A549 (cell line): ENCODE results near the gene PLOD3. TPM values are rescaled to one million over a fixed set of nuclear protein-coding genes. Genes with fewer than 3 reads are reported as not detected.

ENCODE experiments used
- ATAC-seq, 2 experiments: fragments of 200-7000 bp in 1 of 2; fragments of >200 bp in 1 of 2; cut with Nextera tagmentation in 1 of 2; cut with Tn5 transposase in 1 of 2; 3 replicates each; pipeline versions ENCODE4 v1.8.0 to v1.9.1; 2018 to 2020; ENCODE audit warnings: mild to moderate bottlenecking in 1 of 2, moderate library complexity in 1 of 2
- CTCF ChIA-PET: fragments of 300-600 bp; sonication (Branson Sonifier 250); formaldehyde crosslinking; extraction: SDS; loops from one replicate; lab custom pipeline; 2021; ENCODE audit warnings: antibody characterized with exemption, inconsistent platforms; lab: Yijun Ruan, JAX
- POLR2A ChIA-PET: fragments of 350-600 bp; formaldehyde crosslinking; extraction: SDS; loops from one replicate; lab custom pipeline; 2021; ENCODE audit warnings: antibody characterized with exemption, inconsistent platforms; lab: Yijun Ruan, JAX
- DNase-seq, 2 experiments: peaks; one replicate each; pipeline versions ENCODE4 v3.0.0 to v3.0.0-alpha.2; 2011 to 2016; ENCODE audit warnings: low read depth in 1 of 2, low spot score in 1 of 2
- FAIRE-seq: peaks from 2 replicates; lab custom pipeline; 2011; peaks lifted over from hg19 to GRCh38; lab: Jason Lieb, UNC
- H3K27ac ChIP-seq, 2 experiments: fragments of >200 bp; sonication (Bioruptor Twin); formaldehyde crosslinking; 3 replicates each; pipeline ENCODE4 v1.5.1; 2016 to 2017
- H3K4me1 ChIP-seq: fragments of >200 bp; sonication (Bioruptor Twin); formaldehyde crosslinking; 3 replicates; pipeline ENCODE4 v1.6.1; 2016
- H3K4me2 ChIP-seq: fragments of >200 bp; sonication (Bioruptor Twin); formaldehyde crosslinking; 3 replicates; pipeline ENCODE4 v1.6.1; 2016
- H3K4me3 ChIP-seq: fragments of >200 bp; sonication (Bioruptor Twin); formaldehyde crosslinking; 3 replicates; pipeline ENCODE4 v1.5.1; 2016
- H3K9me3 ChIP-seq: fragments of >200 bp; sonication (Bioruptor Twin); formaldehyde crosslinking; 3 replicates; pipeline ENCODE4 v1.6.1; 2016
- BCL3 ChIP-seq: fragments of >200 bp; sonication (Bioruptor Twin); formaldehyde crosslinking; IDR thresholded peaks from 3 replicates; pipeline ENCODE4 v1.6.1; 2016
- CBX2 ChIP-seq: fragments of 200-600 bp; sonication (generic); IDR thresholded peaks from 2 replicates; pipeline ENCODE4 v1.6.1; 2016; ENCODE audit warnings: low read depth, mild to moderate bottlenecking, borderline replicate concordance
- CHD2 ChIP-seq: fragments of 150-350 bp; IDR thresholded peaks from 2 replicates; pipeline ENCODE4 v1.6.1; 2014; ENCODE audit warnings: low read length; ENCODE audit not compliant: partially characterized antibody
- CHD4 ChIP-seq: fragments of 200-600 bp; sonication (generic); IDR thresholded peaks from 2 replicates; pipeline ENCODE4 v1.6.1; 2016; ENCODE audit warnings: antibody characterized with exemption, mild to moderate bottlenecking, borderline replicate concordance
- ESRRA ChIP-seq: fragments of 150-350 bp; IDR thresholded peaks from 2 replicates; pipeline ENCODE4 v1.6.1; 2014; ENCODE audit warnings: mild to moderate bottlenecking, low read length, borderline replicate concordance
- FOXS1 ChIP-seq: fragments of 250-450 bp; sonication (Bioruptor Pico); IDR thresholded peaks from 2 replicates; pipeline ENCODE4 v1.5.0; 2020; ENCODE audit warnings: mild to moderate bottlenecking, moderate library complexity
- HDAC2 ChIP-seq: fragments of 200-600 bp; sonication (generic); IDR thresholded peaks from 2 replicates; pipeline ENCODE4 v1.6.1; 2016
- HEYL ChIP-seq: fragments of 250-450 bp; sonication (Bioruptor Pico); IDR thresholded peaks from 2 replicates; pipeline ENCODE4 v1.8.0; 2021; ENCODE audit warnings: mild to moderate bottlenecking, moderate library complexity
- HOXA7 ChIP-seq: fragments of 250-450 bp; sonication (Bioruptor Pico); IDR thresholded peaks from 2 replicates; pipeline ENCODE4 v1.5.0; 2020; ENCODE audit warnings: mild to moderate bottlenecking, moderate library complexity
- HOXB13 ChIP-seq: fragments of 250-450 bp; sonication (Bioruptor Pico); IDR thresholded peaks from 2 replicates; pipeline ENCODE4 v1.5.0; 2020; ENCODE audit warnings: low read depth, mild to moderate bottlenecking, moderate library complexity
- JUNB ChIP-seq: fragments of >200 bp; sonication (Bioruptor Twin); formaldehyde crosslinking; IDR thresholded peaks from 2 replicates; pipeline ENCODE4 v1.6.1; 2016
- KDM1A ChIP-seq: fragments of 200-600 bp; sonication (generic); IDR thresholded peaks from 2 replicates; pipeline ENCODE4 v1.6.1; 2016; ENCODE audit warnings: low read depth, mild to moderate bottlenecking
- MAX ChIP-seq: IDR thresholded peaks from 2 replicates; pipeline ENCODE4 v1.6.1; 2012
- MAZ ChIP-seq: fragments of 150-350 bp; IDR thresholded peaks from 2 replicates; pipeline ENCODE4 v1.6.1; 2014; ENCODE audit warnings: antibody characterized with exemption, low read depth, low read length, borderline replicate concordance
- NFE2L2 ChIP-seq: fragments of 150-350 bp; conservative IDR thresholded peaks from 2 replicates; pipeline ENCODE4 v1.6.1; 2014; ENCODE audit warnings: low read length
- NR3C1 ChIP-seq: fragments of >200 bp; sonication (Bioruptor Twin); formaldehyde crosslinking; IDR thresholded peaks from 3 replicates; pipeline ENCODE4 v1.6.1; 2017
- PHF8 ChIP-seq: fragments of 200-600 bp; sonication (generic); IDR thresholded peaks from 2 replicates; pipeline ENCODE4 v1.6.1; 2016; ENCODE audit warnings: low read depth, mild to moderate bottlenecking, antibody characterized with exemption, moderate library complexity, borderline replicate concordance
- POLR2A ChIP-seq: IDR thresholded peaks from 2 replicates; pipeline ENCODE4 v1.6.1; 2012; ENCODE audit warnings: mild to moderate bottlenecking, low read length
- POLR2AphosphoS2 ChIP-seq: conservative IDR thresholded peaks from 2 replicates; pipeline ENCODE4 v1.6.1; 2012; ENCODE audit warnings: low read length, improper control_type of control experiment, inconsistent platforms
- RAD21 ChIP-seq, 2 experiments: fragments of >200 bp in 1 of 2; sonication (Bioruptor Twin) in 1 of 2; formaldehyde crosslinking in 1 of 2; IDR thresholded peaks in 1 of 2; conservative IDR thresholded peaks in 1 of 2; 2 replicates in 1 of 2; 3 replicates in 1 of 2; pipeline ENCODE4 v1.6.1; 2012 to 2018; ENCODE audit warnings: inconsistent platforms in 1 of 2
- REST ChIP-seq: fragments of 200-600 bp; sonication (generic); IDR thresholded peaks from 2 replicates; pipeline ENCODE4 v1.6.1; 2016; ENCODE audit warnings: antibody characterized with exemption, mild to moderate bottlenecking, moderate library complexity
- SMC3 ChIP-seq: fragments of >200 bp; sonication (Bioruptor Twin); formaldehyde crosslinking; IDR thresholded peaks from 3 replicates; pipeline ENCODE4 v1.6.1; 2018; ENCODE audit warnings: inconsistent platforms
- USF2 ChIP-seq: fragments of 450-650 bp; IDR thresholded peaks from 2 replicates; pipeline ENCODE4 v1.6.1; 2014; ENCODE audit warnings: antibody characterized with exemption
- ZC3H11A ChIP-seq: fragments of 450-650 bp; IDR thresholded peaks from 2 replicates; pipeline ENCODE4 v1.6.1; 2014; ENCODE audit warnings: antibody characterized with exemption, mild to moderate bottlenecking
- ZFP36 ChIP-seq: fragments of 450-650 bp; IDR thresholded peaks from 2 replicates; pipeline ENCODE4 v1.6.1; 2014; ENCODE audit warnings: borderline replicate concordance; ENCODE audit not compliant: partially characterized antibody
- WGBS: methylation state at CpG from one replicate; pipeline ENCODE4 v1.1.6; 2017; ENCODE audit errors: missing lambda C conversion rate; 5-methylcytosine and 5-hydroxymethylcytosine counted together
- polyA plus RNA-seq, 4 experiments: library from polyadenylated mRNA; depleted of rRNA in 3 of 4; stranded (reverse); fragments of >200 nt; fragmentation: RNase III in 1 of 4; extraction: RNeasy Plus Mini Kit Qiagen cat#74134 plus additional on column Dnase treatment in 1 of 4; gene quantifications; 2 replicates in 3 of 4; 3 replicates in 1 of 4; pipeline ENCODE4 v1.2.3, GENCODE V29; 2011 to 2017

PLOD3 gene
- polyA plus RNA-seq, 2 of the 4 experiments (the other 2 are of a cell fraction) = 26.0 to 48.7 TPM

GRCh38 chr7:101212014-101212413, 5.4 kb downstream of the PLOD3 start:
- CTCF ChIA-PET = interaction anchor here (1.0 to 2.0 kb wide), 3 partner anchors 19 to 246 kb away, joined by 3 to 10 read pairs (median 3); no protein-coding TSS in a partner anchor
- Histone ChIP-seq H3K4me1 (peaks cover 13% of the 10 kb centered on the region), H3K4me3 (no peak overlapping the region), H3K4me2 (no peak overlapping the region), H3K9me3 (no peaks in the 10 kb centered on the region), H3K27ac (no peak overlapping the region)
- DNase-seq (no peak), ATAC-seq (no peak), FAIRE-seq (no peak)
- no peak for TF ChIP-seq MAZ
- TF ChIP-seq RAD21 (conservative IDR thresholded peaks at IDR 0.05 in 1 of 2, IDR thresholded peaks at IDR 0.05 in 1 of 2) = no peak
- TF ChIP-seq JUNB = no peak
- no peak for TF ChIP-seq PHF8
- TF ChIP-seq ESRRA = no peak
- no peak for TF ChIP-seq MAX
- no peak for TF ChIP-seq HOXB13
- no peak for TF ChIP-seq FOXS1 (CRISPR knock-in tag)
- no peak for TF ChIP-seq CHD2
- TF ChIP-seq NFE2L2 = no peak
- no peak for TF ChIP-seq CBX2
- TF ChIP-seq HDAC2 = no peak
- no peak for TF ChIP-seq HEYL
- TF ChIP-seq ZFP36 = no peak
- TF ChIP-seq SMC3 = no peak
- no peak for TF ChIP-seq HOXA7 (CRISPR knock-in tag)
- WGBS = 97% methylated on average over 6 of the region's 8 CpGs
- POLR2A ChIA-PET = no interaction called here

GRCh38 chr7:101211501-101211900, 5.9 kb downstream of the PLOD3 start:
- no peaks in the 10 kb centered on the region for H3K9me3 ChIP-seq
- CTCF ChIA-PET = interaction anchor here (0.9 to 2.0 kb wide), 6 partner anchors 11 to 153 kb away, joined by 3 to 10 read pairs (median 3); partner anchors contain the start of gene MOGAT3
- ATAC-seq = no peak
- no peak for DNase-seq
- 100% methylated on average over 6 of the region's 24 CpGs for WGBS
- no peak overlapping the region for H3K27ac ChIP-seq
- no peak overlapping the region for H3K4me2 ChIP-seq
- H3K4me1 ChIP-seq = peaks cover 12% of the 10 kb centered on the region
- POLR2A ChIA-PET = no interaction called here
- H3K4me3 ChIP-seq = no peak overlapping the region
- no peak for FAIRE-seq
- TF ChIP-seq POLR2A = no peak
- no peak for TF ChIP-seq CBX2
- no peak for TF ChIP-seq USF2
- TF ChIP-seq, all 56 proteins: peak for 0

GRCh38 chr7:101210143-101210542, 7.2 kb downstream of the PLOD3 start:
- H3K9me3 ChIP-seq = no peaks in the 10 kb centered on the region
- DNase-seq = no peak
- ChIA-PET POLR2A (no interaction called here), CTCF (interaction anchor here (1.2 to 2.0 kb wide), 4 partner anchors 16 to 80 kb away, joined by 3 to 10 read pairs (median 4); no protein-coding TSS in a partner anchor)
- FAIRE-seq = no peak
- H3K27ac ChIP-seq = no peak overlapping the region
- ATAC-seq = no peak
- 0 out of 3 replicates have a peak, but pooled peaks cover 3% of the 10 kb centered on the region for H3K4me1 ChIP-seq
- WGBS = 99% methylated on average over 14 of the region's 19 CpGs
- no peak for TF ChIP-seq KDM1A
- TF ChIP-seq CHD4 = no peak
- TF ChIP-seq POLR2AphosphoS2 = no peak
- no peak for TF ChIP-seq REST
- TF ChIP-seq NR3C1 = no peak
- no peak for TF ChIP-seq HOXA7 (CRISPR knock-in tag)
- TF ChIP-seq SMC3 = no peak
- TF ChIP-seq MAZ = no peak
- no peak for TF ChIP-seq ZC3H11A
- no peak for TF ChIP-seq BCL3
- H3K4me3 ChIP-seq = no peak overlapping the region
- no peak overlapping the region for H3K4me2 ChIP-seq
